IMR-90 (cell line): Measurements from ENCODE around the gene GRB10. TPM values are rescaled to one million over a fixed set of nuclear protein-coding genes. Genes with fewer than 3 reads are reported as not detected.

ENCODE experiments used
- ATAC-seq: fragments of 200-7000 bp; cut with Tn5 transposase; 2 replicates; pipeline ENCODE4 v1.9.1; 2020; ENCODE audit warnings: low read depth, mild to moderate bottlenecking, moderate library complexity
- BruUV-seq: library from RNA; stranded (reverse); fragments of 400-500 nt; replicated peaks from 2 replicates; lab custom pipeline; 2021; lab: Mats Ljungman, UMichigan
- CTCF ChIA-PET: fragments of 300-600 bp; formaldehyde crosslinking; extraction: SDS; loops from one replicate; lab custom pipeline; 2021; ENCODE audit warnings: antibody characterized with exemption; lab: Yijun Ruan, JAX
- POLR2A ChIA-PET: fragments of 300-600 bp; sonication (Branson Sonifier 250); formaldehyde crosslinking; loops from one replicate; lab custom pipeline; 2022; ENCODE audit warnings: antibody characterized with exemption; ENCODE audit not compliant: unreplicated experiment; lab: Charles Lee
- DNase-seq: peaks from one replicate; pipeline ENCODE4 v3.0.0; 2013
- H2AFZ ChIP-seq: replicated peaks from 2 replicates; pipeline ENCODE3; 2013; ENCODE audit warnings: low read length, mild to moderate bottlenecking; ENCODE audit not compliant: poor library complexity
- H2AK5ac ChIP-seq: 2 replicates; pipeline ENCODE4 v1.6.1; 2013; ENCODE audit warnings: low read depth, low read length, inconsistent platforms
- H2AK9ac ChIP-seq: replicated peaks from 2 replicates; pipeline ENCODE3; 2013; ENCODE audit warnings: mild to moderate bottlenecking, low read depth, low read length, moderate library complexity; ENCODE audit not compliant: poor library complexity
- H2BK120ac ChIP-seq: 2 replicates; pipeline ENCODE4 v1.6.1; 2013; ENCODE audit warnings: low read depth, low read length, inconsistent platforms
- H2BK15ac ChIP-seq: 3 replicates; pipeline ENCODE4 v1.6.1; 2013; ENCODE audit warnings: low read depth, low read length, inconsistent platforms
- H2BK20ac ChIP-seq: 2 replicates; pipeline ENCODE4 v1.6.1; 2013; ENCODE audit warnings: low read depth, mild to moderate bottlenecking, inconsistent platforms, low read length, moderate library complexity
- H2BK5ac ChIP-seq: 2 replicates; pipeline ENCODE4 v1.6.1; 2013; ENCODE audit warnings: mild to moderate bottlenecking, low read depth, low read length, inconsistent platforms; ENCODE audit not compliant: poor library complexity, severe bottlenecking
- H3K14ac ChIP-seq: replicated peaks from 2 replicates; pipeline ENCODE4 v1.6.1; 2013; ENCODE audit warnings: low read depth, low read length, inconsistent platforms
- H3K18ac ChIP-seq: 2 replicates; pipeline ENCODE4 v1.6.1; 2013; ENCODE audit warnings: low read depth, low read length, control low read depth
- H3K23ac ChIP-seq: 2 replicates; pipeline ENCODE4 v1.6.1; 2013; ENCODE audit warnings: low read depth, low read length, inconsistent platforms
- H3K27ac ChIP-seq: 2 replicates; pipeline ENCODE4 v1.5.1; 2013; ENCODE audit warnings: mild to moderate bottlenecking, control low read depth, low read length; ENCODE audit not compliant: insufficient read depth
- H3K27me3 ChIP-seq: 2 replicates; pipeline ENCODE4 v1.6.1; 2013; ENCODE audit warnings: low read length; ENCODE audit not compliant: control insufficient read depth, insufficient read depth
- H3K36me3 ChIP-seq: 2 replicates; pipeline ENCODE4 v1.6.1; 2013; ENCODE audit warnings: low read length, mixed read lengths; ENCODE audit not compliant: control insufficient read depth, insufficient read depth
- H3K4ac ChIP-seq: 2 replicates; pipeline ENCODE4 v1.6.1; 2013; ENCODE audit warnings: low read depth, low read length, inconsistent platforms
- H3K4me1 ChIP-seq: 2 replicates; pipeline ENCODE4 v1.6.1; 2013; ENCODE audit warnings: low read length, mixed read lengths; ENCODE audit not compliant: control insufficient read depth, insufficient read depth
- H3K4me2 ChIP-seq: 2 replicates; pipeline ENCODE4 v1.6.1; 2013; ENCODE audit warnings: low read depth, mild to moderate bottlenecking, control low read depth, low read length, moderate library complexity
- H3K4me3 ChIP-seq: 2 replicates; pipeline ENCODE4 v1.5.1; 2013; ENCODE audit warnings: low read depth, mild to moderate bottlenecking, control low read depth, low read length, moderate library complexity; ENCODE audit not compliant: insufficient read depth
- H3K56ac ChIP-seq: 2 replicates; pipeline ENCODE4 v1.6.1; 2013; ENCODE audit warnings: low read length, inconsistent platforms; ENCODE audit not compliant: insufficient read depth; ENCODE audit errors: extremely low read depth
- H3K79me1 ChIP-seq, 2 experiments: 2 replicates each; pipeline ENCODE4 v1.6.1; 2013; ENCODE audit warnings: low read length in 2 of 2, inconsistent platforms in 1 of 2, low read depth in 1 of 2
- H3K9ac ChIP-seq: 2 replicates; pipeline ENCODE4 v1.6.1; 2013; ENCODE audit warnings: low read depth, low read length, control low read depth
- H3K9me1 ChIP-seq: 2 replicates; pipeline ENCODE4 v1.6.1; 2013; ENCODE audit warnings: low read length, inconsistent platforms; ENCODE audit not compliant: insufficient read depth
- H3K9me3 ChIP-seq: 2 replicates; pipeline ENCODE4 v1.6.1; 2013; ENCODE audit warnings: low read length; ENCODE audit not compliant: control insufficient read depth, insufficient read depth
- H4K20me1 ChIP-seq: 2 replicates; pipeline ENCODE4 v1.6.1; 2013; ENCODE audit warnings: low read length, inconsistent platforms; ENCODE audit not compliant: insufficient read depth
- H4K5ac ChIP-seq: 2 replicates; pipeline ENCODE4 v1.6.1; 2013; ENCODE audit warnings: mild to moderate bottlenecking, low read depth, low read length, control low read depth
- H4K8ac ChIP-seq, 2 experiments: 2 replicates each; pipeline ENCODE4 v1.6.1; 2013; ENCODE audit warnings: low read depth in 2 of 2, low read length in 2 of 2, control low read depth in 1 of 2, inconsistent platforms in 1 of 2
- H4K91ac ChIP-seq: 2 replicates; pipeline ENCODE4 v1.6.1; 2013; ENCODE audit warnings: low read depth, low read length, inconsistent platforms; ENCODE audit not compliant: insufficient read depth
- CHD1 ChIP-seq: IDR thresholded peaks from 2 replicates; pipeline ENCODE4 v1.6.1; 2012; ENCODE audit warnings: low read depth, low read length, improper control_type of control experiment
- MXI1 ChIP-seq: IDR thresholded peaks from 2 replicates; pipeline ENCODE4 v1.6.1; 2012; ENCODE audit warnings: low read depth, mild to moderate bottlenecking, low read length, moderate library complexity, borderline replicate concordance
- POLR2A ChIP-seq: IDR thresholded peaks from 2 replicates; pipeline ENCODE4 v1.6.1; 2012; ENCODE audit warnings: mild to moderate bottlenecking, low read depth, low read length
- RCOR1 ChIP-seq: IDR thresholded peaks from 2 replicates; pipeline ENCODE4 v1.6.1; 2012; ENCODE audit warnings: mild to moderate bottlenecking, low read length, improper control_type of control experiment; ENCODE audit not compliant: insufficient replicate concordance
- SMC3 ChIP-seq: fragments of 150-350 bp; IDR thresholded peaks from 2 replicates; pipeline ENCODE4 v1.6.1; 2016; ENCODE audit warnings: low read depth, mild to moderate bottlenecking, antibody characterized with exemption, low read length, moderate library complexity
- WGBS, 2 experiments: methylation state at CpG; one replicate each; pipeline versions ENCODE4 v1.1.5 to v1.1.7; 2013; ENCODE audit warnings: missing lambda C conversion rate in 2 of 2; ENCODE audit not compliant: insufficient read length in 1 of 2; ENCODE audit errors: extremely low coverage in 2 of 2; 5-methylcytosine and 5-hydroxymethylcytosine counted together
- dilution Hi-C: fragments of 300-500 bp; cut with HindIII; formaldehyde crosslinking; loops from one replicate; pipeline ENCODE4 v1.14.3; 2018; ENCODE audit warnings: low sequenced_read_pairs; ENCODE audit not compliant: unreplicated experiment
- in situ Hi-C: fragments of 300-500 bp; cut with MboI; formaldehyde crosslinking; loops from 3 replicates; pipeline ENCODE4 v1.14.3; 2019; ENCODE audit warnings: low sequenced_read_pairs, inconsistent platforms, mixed read lengths
- intact Hi-C: fragments of 100-400 bp; cut with micrococcal nuclease; formaldehyde crosslinking; loops from 2 replicates; pipeline ENCODE4 v1.10.0; 2022
- polyA plus RNA-seq, 3 experiments: library from polyadenylated mRNA; depleted of rRNA; stranded (reverse); fragments of >200 nt; gene quantifications; 2 replicates each; pipeline ENCODE4 v1.2.3, GENCODE V29; 2012; ENCODE audit warnings: low replicate concordance in 1 of 3
- total RNA-seq: library from RNA; depleted of rRNA; stranded (reverse); fragments of >200 nt; gene quantifications from 2 replicates; pipeline ENCODE4 v1.2.3, GENCODE V29; 2012
- TF ChIP-seq, protein P1 (sequence below): fragments of 150-350 bp; IDR thresholded peaks from 2 replicates; pipeline ENCODE4 v1.6.1; 2017; ENCODE audit warnings: mild to moderate bottlenecking, antibody characterized with exemption, low read length, low read depth

GRB10 gene
- total and polyA plus RNA-seq, 2 of the 4 experiments (the other 2 are of a cell fraction): 6.3 to 15.1 TPM

- Histone ChIP-seq H4K5ac (no peak overlapping the region), H3K9me1 (peaks cover 4% of the 10 kb centered on the region; the same call in 1 of the 2 replicates), H4K8ac (no peak overlapping the region), H3K4me2 (no peak overlapping the region), H2BK20ac (no peak overlapping the region), H3K36me3 (peaks cover 23% of the 10 kb centered on the region), H3K18ac (no peak overlapping the region), H3K9ac (no peak overlapping the region), H4K20me1 (peaks cover 17% of the 10 kb centered on the region; the same call in 1 of the 2 replicates), H3K23ac (no peak overlapping the region), H2AK5ac (no peak overlapping the region), H3K27me3 (no peaks in the 10 kb centered on the region), H3K14ac (no peak overlapping the region), H3K4ac (no peak overlapping the region), H2AFZ (no peak overlapping the region), H3K4me3 (no peak overlapping the region), H2BK5ac (no peak overlapping the region), H3K56ac (no peak overlapping the region), H4K91ac (no peak overlapping the region), H2BK120ac (no peak overlapping the region), H2BK15ac (no peak overlapping the region), H3K27ac (no peak overlapping the region), H3K4me1 (peaks cover 3% of the 10 kb centered on the region; the same call in 1 of the 2 replicates), H3K79me1 (peaks cover 0 to 7% of the 10 kb centered on the region in 2 experiments; a peak in 2 of 4 replicates), H3K9me3 (no peaks in the 10 kb centered on the region; the same call in 1 of the 2 replicates), H2AK9ac (no peak overlapping the region)
- no peak for DNase-seq
- WGBS, 2 experiments: 97% methylated on average over 5 of the region's 13 CpGs; no CpG with 5 or more reads in 1 of the 2 experiments
- BruUV-seq: no TSS peak
- no peak for TF ChIP-seq POLR2A
- no peak for TF ChIP-seq CHD1
- no peak for TF ChIP-seq MXI1
- TF ChIP-seq RCOR1: no peak
- TF ChIP-seq SMC3: no peak
- TF ChIP-seq, protein P1, sequence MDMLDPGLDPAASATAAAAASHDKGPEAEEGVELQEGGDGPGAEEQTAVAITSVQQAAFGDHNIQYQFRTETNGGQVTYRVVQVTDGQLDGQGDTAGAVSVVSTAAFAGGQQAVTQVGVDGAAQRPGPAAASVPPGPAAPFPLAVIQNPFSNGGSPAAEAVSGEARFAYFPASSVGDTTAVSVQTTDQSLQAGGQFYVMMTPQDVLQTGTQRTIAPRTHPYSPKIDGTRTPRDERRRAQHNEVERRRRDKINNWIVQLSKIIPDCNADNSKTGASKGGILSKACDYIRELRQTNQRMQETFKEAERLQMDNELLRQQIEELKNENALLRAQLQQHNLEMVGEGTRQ: no peak
- dilution Hi-C loops: no loop called here
- in situ Hi-C loops: loop anchor here (25.0 kb wide), 1 partner anchor 215 kb away; the partner anchor contains the start of gene FIGNL1
- POLR2A ChIA-PET: no interaction called here
- intact Hi-C loops: no loop called here
- ATAC-seq: no peak
- CTCF ChIA-PET: interaction anchor here (1.4 kb wide), 1 partner anchor 209 kb away, joined by 4 read pairs; no protein-coding TSS in a partner anchor
Measured at GRCh38 chr7:50676740-50677637, 105.7 kb downstream of the GRB10 start.
